NCI-H82 (cell line): ENCODE data around the gene ACVRL1.
A peak's percentile ranks its signal among the peaks of the same experiment; 100 is the strongest.

Source experiments
- DNase-seq: peaks from one replicate; lab custom pipeline; 2025; lab: John Stamatoyannopoulos, UW

Gene ACVRL1

GRCh38 chr12:51907083-51907855 is at the start of gene ACVRL1:
TSS of gene ACVRL1 (plus strand) at chr12:51907504. CDS start at chr12:51912475, 4,971 bp downstream.
- no peak for DNase-seq

- DNase-seq: no peak
Observed at GRCh38 chr12:51860986-51861385, 46.3 kb upstream of the ACVRL1 start.

DNA sequence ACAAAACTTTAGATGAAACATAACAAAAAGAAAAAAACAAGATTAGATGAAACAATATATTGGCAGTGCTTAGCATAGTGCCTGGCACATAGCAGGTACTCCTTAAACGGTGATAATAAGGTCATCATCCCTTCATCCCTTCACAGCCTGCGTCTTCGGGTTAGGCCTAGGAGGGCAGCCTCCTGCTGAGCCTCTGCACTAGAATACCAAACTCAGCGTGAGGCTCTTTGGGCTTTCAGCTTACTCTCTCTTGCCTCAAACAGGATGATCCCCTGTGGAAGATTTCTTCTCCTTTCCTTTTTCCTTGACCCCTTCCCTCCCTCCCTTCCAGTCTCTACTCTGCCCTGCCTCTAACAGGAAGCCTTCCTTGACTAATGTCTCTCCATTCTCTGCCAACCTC is 44.4 kb upstream of the ACVRL1 start:
- DNase-seq: peak; percentile 42

DNA sequence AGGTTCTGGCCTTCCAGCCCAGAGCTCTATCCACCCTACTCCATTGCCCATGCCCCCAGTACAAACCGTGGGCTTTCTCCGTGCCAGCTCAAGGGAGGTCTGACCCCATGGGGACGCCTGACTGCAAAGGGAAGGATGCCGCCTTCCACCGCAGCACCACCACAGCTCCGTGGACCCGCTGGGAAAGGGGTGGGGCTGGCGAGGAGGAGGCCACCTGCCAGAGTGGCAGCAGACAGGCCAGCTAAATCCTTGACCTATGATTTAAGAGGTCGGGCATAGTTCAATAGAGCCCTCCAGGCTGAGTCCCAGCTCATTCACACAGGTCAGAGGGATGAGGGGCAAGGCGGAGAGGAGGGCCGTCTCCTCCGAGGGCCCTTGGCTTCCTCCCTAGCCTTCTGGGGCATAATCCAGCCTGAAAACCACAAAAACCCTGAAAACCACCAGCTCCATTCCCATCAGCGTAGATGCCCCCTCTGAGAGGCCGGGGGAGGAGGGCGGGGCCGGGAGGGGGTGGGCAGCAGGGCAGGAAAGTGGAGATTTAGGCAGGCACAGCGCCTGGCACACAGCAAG is 43.9 kb upstream of the ACVRL1 start:
- DNase-seq: peak; percentile 65

DNA sequence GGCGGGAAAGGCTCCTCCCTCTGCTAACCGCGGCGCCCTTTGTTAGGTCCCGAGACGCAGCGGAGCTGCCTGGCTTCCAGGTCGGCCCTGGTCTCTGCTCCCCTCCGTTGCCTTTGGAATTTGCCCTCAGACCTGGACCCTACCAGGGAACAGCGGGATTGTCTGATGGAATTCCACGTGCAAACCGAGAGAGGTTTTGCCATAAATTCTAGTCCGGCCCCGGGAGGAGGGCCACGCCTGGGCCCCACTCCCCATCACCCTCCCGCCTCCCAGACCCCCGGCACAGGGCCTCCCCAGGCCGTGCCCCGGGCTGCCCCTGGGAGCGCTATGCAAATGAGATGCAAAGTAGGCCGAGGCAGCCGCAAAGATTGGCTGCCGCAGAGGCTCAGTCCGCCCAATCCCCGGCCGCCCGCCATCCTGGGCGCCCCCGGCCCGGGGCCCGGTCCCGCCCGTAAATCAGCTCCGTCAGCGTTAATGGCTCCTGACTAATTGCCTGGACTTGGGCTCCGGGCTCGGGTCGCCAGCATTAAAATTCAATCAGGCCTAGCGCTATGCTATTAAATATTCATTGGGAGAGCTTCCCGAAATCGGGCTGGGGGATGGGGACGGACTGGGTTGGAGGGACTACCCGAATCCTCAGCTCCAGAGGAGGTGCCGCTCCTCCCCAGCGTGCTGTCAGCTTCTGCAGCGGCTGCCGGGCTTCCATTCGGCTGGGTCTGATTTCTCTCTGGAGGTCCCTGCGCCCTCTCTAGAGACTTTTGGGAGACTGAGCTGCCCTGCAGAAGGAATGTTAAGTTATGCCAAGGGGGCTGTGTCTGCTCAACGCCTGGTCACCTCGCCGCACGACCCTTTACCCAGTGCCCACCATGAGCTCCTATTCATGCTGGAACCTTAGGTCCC is 43.1 kb upstream of the ACVRL1 start:
- DNase-seq: peak; percentile 97

- peak; percentile 80 for DNase-seq
Observed at GRCh38 chr12:51864833-51865670, 42.3 kb upstream of the ACVRL1 start.

DNA sequence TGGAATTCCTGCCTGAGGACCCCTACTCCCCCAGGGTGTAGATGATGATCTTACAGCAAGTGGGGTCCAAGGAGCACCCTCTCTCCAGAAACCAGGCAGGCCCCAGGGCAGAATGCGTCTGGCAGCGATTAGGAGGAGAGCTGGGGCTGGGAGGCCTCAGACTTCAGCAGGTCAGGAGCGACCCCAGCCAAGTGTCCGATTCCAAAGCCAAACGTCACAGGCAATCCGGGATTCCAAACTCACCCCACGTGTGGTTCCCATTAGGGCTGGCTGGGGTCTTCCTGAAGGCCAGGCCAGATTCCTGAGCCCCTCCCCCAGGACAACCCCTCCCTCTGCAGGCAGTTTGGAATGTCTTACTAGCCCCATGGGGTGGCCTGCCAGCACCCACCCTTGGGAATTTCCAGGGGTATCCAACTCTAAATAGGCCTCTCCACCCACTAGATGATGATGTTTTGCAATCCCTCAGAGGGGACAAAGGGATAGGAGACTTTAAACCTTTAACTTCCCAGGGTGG is 41.5 kb upstream of the ACVRL1 start:
- no peak for DNase-seq

DNA sequence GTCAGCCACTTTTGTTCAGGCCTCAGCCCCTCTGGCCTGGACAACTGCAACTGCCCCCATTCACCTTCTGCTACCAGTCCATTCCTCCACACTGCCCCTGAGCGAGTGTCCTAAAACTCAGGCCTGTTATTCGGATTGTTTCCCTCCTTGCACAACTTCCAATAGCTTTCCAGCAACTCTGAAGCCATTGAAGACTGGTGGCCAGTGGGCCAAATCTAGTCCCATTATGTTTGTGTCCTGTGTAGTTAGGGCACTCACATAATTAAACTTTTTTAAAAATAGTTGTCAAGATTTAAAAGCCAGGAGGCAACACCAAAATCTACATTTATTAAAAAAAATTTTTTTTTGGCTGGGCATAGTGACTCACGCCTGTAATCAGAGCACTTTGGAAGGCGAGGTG is 41.0 kb upstream of the ACVRL1 start:
- no peak for DNase-seq

DNA sequence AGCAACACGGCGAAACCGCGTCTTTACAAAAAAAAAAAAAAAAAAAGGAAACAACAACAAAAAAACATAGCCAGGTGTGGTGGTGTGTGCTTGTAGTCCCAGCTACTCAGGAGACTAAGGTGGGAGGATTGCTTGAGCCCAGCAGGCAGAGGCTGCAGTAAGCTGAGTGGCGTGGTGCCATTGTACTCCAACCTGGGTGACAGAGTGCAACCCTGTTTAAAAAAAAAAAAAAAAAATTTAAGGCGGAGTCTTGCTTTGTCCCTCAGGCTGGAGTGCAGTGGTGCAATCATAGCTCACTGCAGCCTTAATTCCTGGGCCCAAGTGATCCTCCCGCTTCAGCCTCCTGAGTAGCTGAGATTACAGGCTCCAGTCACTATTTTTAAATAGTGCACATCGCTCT is 40.5 kb upstream of the ACVRL1 start:
- DNase-seq: no peak

- no peak for DNase-seq
Observed at GRCh38 chr12:51867371-51867770, 39.9 kb upstream of the ACVRL1 start.

GRCh38 chr12:51867796-51868428 is 39.4 kb upstream of the ACVRL1 start:
- no peak for DNase-seq

- DNase-seq: peak; percentile 84
Observed at GRCh38 chr12:51868821-51869495, 38.3 kb upstream of the ACVRL1 start.

- peak; percentile 46 for DNase-seq
Observed at GRCh38 chr12:51869496-51869865, 37.8 kb upstream of the ACVRL1 start.

- DNase-seq: no peak
Observed at GRCh38 chr12:51869931-51870330, 37.4 kb upstream of the ACVRL1 start.

- no peak for DNase-seq
Observed at GRCh38 chr12:51870504-51870903, 36.8 kb upstream of the ACVRL1 start.

DNA sequence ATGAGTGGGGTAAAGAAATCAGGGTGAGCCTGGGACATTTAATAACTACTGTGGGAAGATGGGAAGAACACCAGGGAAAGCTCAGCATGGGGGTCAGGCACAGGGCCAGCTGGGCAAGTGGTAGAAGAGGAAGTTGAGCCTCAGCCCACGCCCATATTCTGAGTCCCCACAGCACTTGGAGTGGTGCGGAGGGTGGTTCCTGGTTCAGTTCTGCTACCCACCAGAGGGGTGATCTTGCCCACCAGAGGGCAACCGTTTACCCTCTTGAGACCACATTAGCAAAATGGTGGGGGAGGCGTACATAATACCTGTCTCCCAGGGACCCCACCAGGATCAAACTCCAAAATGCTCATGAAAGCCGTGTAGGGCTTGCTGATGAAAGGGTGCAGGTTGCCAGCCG is 36.2 kb upstream of the ACVRL1 start:
- peak; percentile 52 for DNase-seq

DNA sequence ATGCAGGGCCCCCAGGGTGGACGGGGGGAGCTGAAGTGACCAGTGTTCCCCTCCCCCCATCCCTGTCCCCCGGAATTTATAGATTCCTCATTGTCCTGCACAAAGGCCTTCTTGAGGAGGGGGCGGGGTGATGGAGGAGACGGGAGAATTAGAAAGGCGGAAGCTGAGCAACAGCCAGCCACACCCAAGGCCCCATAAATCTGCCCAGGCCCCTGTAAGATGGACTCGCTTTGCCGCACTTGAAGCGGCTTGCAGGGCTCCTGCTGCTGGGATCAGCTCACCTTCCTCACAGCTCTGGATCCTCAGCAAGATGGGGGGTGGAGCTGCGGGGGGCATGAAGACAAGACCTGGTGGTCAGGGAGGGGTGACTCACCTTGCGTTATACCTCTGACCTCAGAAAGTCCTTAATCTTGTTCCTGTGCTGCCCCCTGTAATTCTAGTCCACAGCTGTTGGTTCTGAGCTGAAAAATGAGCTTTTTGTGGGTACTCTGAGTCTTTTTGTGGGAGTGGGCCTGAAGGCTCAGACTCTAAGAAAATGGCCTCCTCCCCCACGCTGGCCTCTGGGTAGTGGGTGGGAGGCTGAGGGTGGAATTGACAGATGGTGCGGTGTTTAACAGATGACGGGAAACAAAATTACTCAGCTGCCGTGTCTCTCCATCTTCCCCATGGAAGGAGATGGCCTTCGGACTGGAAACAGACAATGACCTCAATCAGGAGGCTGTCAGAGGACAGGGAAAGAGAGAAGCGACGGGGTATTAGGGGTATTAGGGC is 35.2 kb upstream of the ACVRL1 start:
- DNase-seq: peak; percentile 96

GRCh38 chr12:51872689-51872981 is 34.7 kb upstream of the ACVRL1 start:
- no peak for DNase-seq

GRCh38 chr12:51873251-51873994 is 33.9 kb upstream of the ACVRL1 start:
- DNase-seq: no peak
